IPS-18a (cell line): ENCODE data around the gene ADK.

Experiments used
- H3K27ac ChIP-seq: one replicate; pipeline ENCODE4 v1.5.1; 2013; ENCODE audit warnings: low read length
- H3K27me3 ChIP-seq: one replicate; pipeline ENCODE4 v1.6.1; 2013; ENCODE audit warnings: mild to moderate bottlenecking, low read length; ENCODE audit not compliant: control insufficient read depth, insufficient read depth
- H3K36me3 ChIP-seq: one replicate; pipeline ENCODE4 v1.6.1; 2013; ENCODE audit warnings: low read depth, low read length; ENCODE audit not compliant: control insufficient read depth
- H3K4me1 ChIP-seq: one replicate; pipeline ENCODE4 v1.6.1; 2013; ENCODE audit warnings: low read depth, low read length; ENCODE audit not compliant: control insufficient read depth
- H3K4me3 ChIP-seq: one replicate; pipeline ENCODE4 v1.5.1; 2013; ENCODE audit warnings: low read length
- H3K9ac ChIP-seq: one replicate; pipeline ENCODE4 v1.6.1; 2013; ENCODE audit warnings: mild to moderate bottlenecking, low read length, moderate library complexity
- H3K9me3 ChIP-seq: one replicate; pipeline ENCODE4 v1.6.1; 2013; ENCODE audit warnings: low read depth, low read length; ENCODE audit not compliant: control insufficient read depth

Gene ADK

GRCh38 chr10:74600170-74600569, 449.1 kb downstream of the ADK start:
- Histone ChIP-seq H3K27ac (no peak overlapping the region), H3K9me3 (no peaks in the 10 kb centered on the region), H3K36me3 (no peaks in the 10 kb centered on the region), H3K27me3 (no peaks in the 10 kb centered on the region), H3K4me3 (no peak overlapping the region), H3K4me1 (no peaks in the 10 kb centered on the region), H3K9ac (no peak overlapping the region)

- no peak overlapping the region for H3K4me3 ChIP-seq
- no peak overlapping the region for H3K9ac ChIP-seq
- H3K9me3 ChIP-seq: no peaks in the 10 kb centered on the region
- H3K36me3 ChIP-seq: no peaks in the 10 kb centered on the region
- H3K4me1 ChIP-seq: no peaks in the 10 kb centered on the region
- no peak overlapping the region for H3K27ac ChIP-seq
- no peaks in the 10 kb centered on the region for H3K27me3 ChIP-seq
These were observed 451.6 kb downstream of the ADK start for GRCh38 chr10:74602576-74602975.

GRCh38 chr10:74610299-74610698, 459.3 kb downstream of the ADK start:
- Histone ChIP-seq H3K27ac (no peak overlapping the region), H3K9me3 (no peaks in the 10 kb centered on the region), H3K27me3 (no peaks in the 10 kb centered on the region), H3K9ac (no peak overlapping the region), H3K4me3 (no peak overlapping the region), H3K4me1 (peaks cover 11% of the 10 kb centered on the region), H3K36me3 (no peaks in the 10 kb centered on the region)

GRCh38 chr10:74612195-74612594, 461.2 kb downstream of the ADK start:
- Histone ChIP-seq H3K27ac (no peak overlapping the region), H3K4me3 (no peak overlapping the region), H3K27me3 (no peaks in the 10 kb centered on the region), H3K4me1 (peaks cover 13% of the 10 kb centered on the region), H3K9me3 (no peaks in the 10 kb centered on the region), H3K36me3 (no peaks in the 10 kb centered on the region), H3K9ac (no peak overlapping the region)

- H3K4me1 ChIP-seq: peaks cover 3% of the 10 kb centered on the region
- H3K36me3 ChIP-seq: no peaks in the 10 kb centered on the region
- H3K27ac ChIP-seq: no peak overlapping the region
- no peak overlapping the region for H3K4me3 ChIP-seq
- no peaks in the 10 kb centered on the region for H3K9me3 ChIP-seq
- no peak overlapping the region for H3K9ac ChIP-seq
- H3K27me3 ChIP-seq: no peaks in the 10 kb centered on the region
These were observed 469.6 kb downstream of the ADK start for GRCh38 chr10:74620626-74621025.

- no peaks in the 10 kb centered on the region for H3K9me3 ChIP-seq
- H3K4me3 ChIP-seq: no peak overlapping the region
- H3K4me1 ChIP-seq: peaks cover 6% of the 10 kb centered on the region
- no peak overlapping the region for H3K9ac ChIP-seq
- H3K27me3 ChIP-seq: no peaks in the 10 kb centered on the region
- H3K36me3 ChIP-seq: no peaks in the 10 kb centered on the region
- H3K27ac ChIP-seq: no peak overlapping the region
These were observed 472.8 kb downstream of the ADK start for GRCh38 chr10:74623786-74624185.

GRCh38 chr10:74624501-74624900, 473.5 kb downstream of the ADK start:
- no peak overlapping the region for H3K27ac ChIP-seq
- no peaks in the 10 kb centered on the region for H3K27me3 ChIP-seq
- no peaks in the 10 kb centered on the region for H3K9me3 ChIP-seq
- no peaks in the 10 kb centered on the region for H3K36me3 ChIP-seq
- peaks cover 6% of the 10 kb centered on the region for H3K4me1 ChIP-seq
- H3K9ac ChIP-seq: no peak overlapping the region
- H3K4me3 ChIP-seq: no peak overlapping the region

GRCh38 chr10:74628136-74628535, 477.1 kb downstream of the ADK start:
- H3K9me3 ChIP-seq: no peaks in the 10 kb centered on the region
- no peak overlapping the region for H3K4me3 ChIP-seq
- peaks cover 6% of the 10 kb centered on the region for H3K4me1 ChIP-seq
- no peak overlapping the region for H3K27ac ChIP-seq
- H3K9ac ChIP-seq: no peak overlapping the region
- H3K27me3 ChIP-seq: no peaks in the 10 kb centered on the region
- no peaks in the 10 kb centered on the region for H3K36me3 ChIP-seq

GRCh38 chr10:74634995-74635536, 484.0 kb downstream of the ADK start:
- Histone ChIP-seq H3K4me1 (peaks cover 4% of the 10 kb centered on the region), H3K9ac (no peak overlapping the region), H3K9me3 (no peaks in the 10 kb centered on the region), H3K36me3 (no peaks in the 10 kb centered on the region), H3K4me3 (no peak overlapping the region), H3K27me3 (no peaks in the 10 kb centered on the region), H3K27ac (no peak overlapping the region)

- Histone ChIP-seq H3K4me3 (no peak overlapping the region), H3K4me1 (peaks cover 9% of the 10 kb centered on the region), H3K9me3 (no peaks in the 10 kb centered on the region), H3K27me3 (no peaks in the 10 kb centered on the region), H3K9ac (no peak overlapping the region), H3K36me3 (no peaks in the 10 kb centered on the region), H3K27ac (no peak overlapping the region)
These were observed 484.6 kb downstream of the ADK start for GRCh38 chr10:74635655-74636054.

GRCh38 chr10:74637685-74638084, 486.7 kb downstream of the ADK start:
- no peaks in the 10 kb centered on the region for H3K36me3 ChIP-seq
- H3K9me3 ChIP-seq: no peaks in the 10 kb centered on the region

GRCh38 chr10:74640134-74640921, 489.3 kb downstream of the ADK start:
- H3K4me3 ChIP-seq: no peak overlapping the region
- H3K36me3 ChIP-seq: no peaks in the 10 kb centered on the region
- peaks cover 9% of the 10 kb centered on the region for H3K4me1 ChIP-seq
- peaks cover 5% of the 10 kb centered on the region for H3K9me3 ChIP-seq
- peak overlapping the region; percentile 2 for H3K27ac ChIP-seq
- no peaks in the 10 kb centered on the region for H3K27me3 ChIP-seq
- H3K9ac ChIP-seq: peak overlapping the region; percentile 36

More at GRCh38 chr10:74637685-74638084, 486.7 kb downstream of the ADK start:
- Histone ChIP-seq H3K4me1 (peaks cover 9% of the 10 kb centered on the region), H3K27ac (no peak overlapping the region), H3K4me3 (no peak overlapping the region), H3K27me3 (no peaks in the 10 kb centered on the region), H3K9ac (no peak overlapping the region)
